GM11168 (cell line): ENCODE measurements around the gene RPRD2.
"Not testable (repeated sequence)": the region's sequence is repeated elsewhere in the genome, so short reads cannot be mapped to it uniquely, and the experiment has no call there.

Source experiments
- in situ Hi-C: fragments of 300-500 bp; cut with MboI; formaldehyde crosslinking; loops from one replicate; pipeline ENCODE4 v1.12.0; 2022; ENCODE audit warnings: low sequenced_read_pairs; ENCODE audit not compliant: unreplicated experiment

The RPRD2 gene

DNA sequence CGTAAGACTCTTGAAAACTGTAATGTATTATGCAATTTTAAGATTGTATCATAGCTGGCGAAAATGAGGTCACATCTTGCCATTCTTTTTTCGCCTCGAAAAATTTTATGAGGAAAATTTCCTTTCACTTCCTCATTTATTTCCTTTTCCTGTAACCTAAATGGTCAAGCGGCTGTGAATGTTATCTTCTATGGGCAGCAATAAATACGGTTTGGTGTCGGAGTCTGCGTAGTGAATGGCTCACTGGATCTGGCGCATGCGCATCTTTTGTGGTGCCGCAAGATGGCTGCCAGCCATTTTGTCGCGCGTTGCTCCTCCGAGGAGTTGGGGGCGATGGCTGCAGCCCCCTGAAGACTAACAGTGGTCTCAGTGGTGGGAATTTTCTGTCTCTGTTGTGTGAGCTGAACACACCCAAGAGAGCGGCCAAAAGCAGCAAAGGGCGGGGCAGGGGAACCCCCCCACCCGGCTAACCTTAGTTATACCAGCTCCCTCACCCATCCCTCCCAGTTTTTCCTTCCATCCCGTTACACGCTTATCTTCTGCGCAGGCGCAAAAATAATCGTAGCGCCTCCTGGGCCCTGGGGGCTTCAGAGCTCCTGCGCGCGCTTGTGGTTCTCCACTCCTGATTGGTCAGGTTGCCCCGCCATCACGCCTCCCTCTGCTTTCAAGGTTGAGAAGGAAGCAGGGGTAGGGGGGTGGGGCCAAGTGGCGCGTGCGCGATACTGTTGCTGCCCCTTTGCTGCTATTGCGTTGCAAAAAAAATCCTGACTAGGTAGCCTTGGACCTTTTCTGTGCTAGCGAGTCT is at the start of gene RPRD2:
Gene RPRD2 (plus strand): TSS at position 722 of the 805 bp plus-strand sequence. CDS start 568 bp downstream, outside the sequence.
- in situ Hi-C loops, result no loop called here

DNA sequence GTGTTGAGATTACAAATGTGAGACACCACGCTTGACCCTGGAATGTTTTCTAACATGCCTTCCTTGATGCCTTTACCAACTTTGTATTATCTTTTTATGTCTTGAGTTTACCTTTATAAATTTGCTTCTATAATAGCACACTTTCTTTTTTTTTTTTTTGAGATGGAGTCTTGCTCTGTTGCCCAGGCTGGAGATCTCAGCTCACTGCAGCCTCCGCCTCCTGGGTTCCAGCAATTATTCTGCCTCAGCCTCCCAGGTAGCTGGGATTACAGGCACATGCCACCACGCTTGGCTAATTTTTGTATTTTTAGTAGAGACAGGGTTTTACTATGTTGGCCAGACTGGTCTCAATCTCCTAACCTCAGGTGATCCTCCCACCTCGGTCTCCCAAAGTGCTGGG is 49.3 kb upstream of the RPRD2 start:
- in situ Hi-C loops, result not testable (repeated sequence)

GRCh38 chr1:150320667-150320978 is 43.3 kb upstream of the RPRD2 start:
- in situ Hi-C loops, result no loop called here

DNA sequence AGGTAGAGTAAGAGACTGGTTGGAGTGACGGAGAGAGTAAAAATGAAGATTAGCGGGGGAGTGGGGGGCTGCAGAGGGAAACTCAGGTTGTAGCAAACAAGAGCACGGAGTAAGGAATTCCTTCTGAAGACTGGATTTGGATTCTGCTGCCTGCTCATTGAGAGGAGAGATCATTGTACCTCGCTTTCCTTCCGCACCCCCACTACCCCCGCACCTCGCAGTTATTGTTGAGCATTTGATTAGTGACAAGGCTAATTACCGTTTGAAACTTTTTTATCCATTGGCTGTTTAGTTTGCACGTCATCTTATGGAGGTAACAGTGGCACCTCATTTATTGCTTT is 42.2 kb upstream of the RPRD2 start:
- in situ Hi-C loops, result no loop called here

DNA sequence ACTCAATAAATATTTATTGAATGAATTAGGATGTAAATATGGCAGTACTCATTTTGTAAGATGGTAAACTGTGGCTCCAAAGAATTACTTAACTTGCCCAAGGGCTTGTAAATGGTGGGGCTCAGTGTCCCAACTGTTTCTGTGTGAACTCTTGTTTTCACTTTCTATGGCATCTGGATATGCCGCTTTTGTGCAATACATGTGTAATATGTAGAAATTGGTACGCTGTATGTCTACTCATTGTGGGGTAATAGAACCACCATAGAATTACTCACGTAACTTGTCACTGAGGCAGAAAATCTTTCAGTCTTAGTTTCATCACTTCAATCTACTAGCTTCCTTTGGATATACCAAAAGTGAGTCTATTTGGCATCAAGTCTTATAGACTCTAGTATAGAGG is 41.6 kb upstream of the RPRD2 start:
- in situ Hi-C loops, result no loop called here

DNA sequence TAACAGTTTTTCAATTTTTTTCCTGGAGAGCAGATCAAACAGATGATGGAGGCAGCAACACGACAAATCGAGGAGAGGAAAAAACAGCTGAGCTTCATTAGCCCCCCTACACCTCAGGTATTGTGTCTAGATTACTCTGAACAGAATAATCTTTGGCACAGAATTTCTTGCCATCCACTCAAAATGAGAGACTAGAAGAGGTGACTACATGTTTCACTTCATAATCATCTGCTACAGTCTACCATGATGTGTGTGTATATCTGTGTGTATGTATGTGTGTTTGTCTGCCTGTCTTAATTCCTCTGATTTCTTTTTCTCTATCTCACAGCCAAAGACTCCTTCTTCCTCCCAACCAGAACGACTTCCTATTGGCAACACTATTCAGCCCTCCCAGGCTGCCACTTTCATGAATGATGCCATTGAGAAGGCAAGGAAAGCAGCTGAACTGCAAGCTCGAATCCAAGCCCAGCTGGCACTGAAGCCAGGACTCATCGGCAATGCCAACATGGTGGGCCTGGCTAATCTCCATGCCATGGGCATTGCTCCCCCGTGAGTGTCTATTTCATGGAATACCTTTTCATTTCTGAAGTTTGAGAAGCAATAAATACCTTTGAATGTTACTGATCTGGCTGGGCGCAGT is 31.2 kb upstream of the RPRD2 start:
- in situ Hi-C loops, result no loop called here

DNA sequence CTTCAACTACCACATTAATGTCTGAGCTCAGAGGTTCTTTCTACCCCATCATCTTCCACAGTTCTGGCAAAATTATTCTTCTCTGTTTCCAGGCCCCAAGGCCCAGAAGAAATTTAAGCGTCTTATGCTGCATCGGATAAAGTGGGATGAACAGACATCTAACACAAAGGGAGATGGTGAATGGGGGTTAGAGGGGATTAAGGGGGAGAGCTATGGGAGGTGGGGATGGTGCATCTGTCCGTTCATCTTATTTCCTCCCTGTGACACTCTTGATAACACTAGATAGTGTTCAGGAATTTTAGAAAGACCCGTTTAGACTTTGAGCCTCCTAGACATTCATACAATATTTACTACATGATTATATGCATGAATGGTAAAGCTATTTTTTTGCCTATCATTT is 17.6 kb upstream of the RPRD2 start:
- in situ Hi-C loops, result no loop called here

- in situ Hi-C loops, result no loop called here
Measured at GRCh38 chr1:150352866-150353265, 11.1 kb upstream of the RPRD2 start.

DNA sequence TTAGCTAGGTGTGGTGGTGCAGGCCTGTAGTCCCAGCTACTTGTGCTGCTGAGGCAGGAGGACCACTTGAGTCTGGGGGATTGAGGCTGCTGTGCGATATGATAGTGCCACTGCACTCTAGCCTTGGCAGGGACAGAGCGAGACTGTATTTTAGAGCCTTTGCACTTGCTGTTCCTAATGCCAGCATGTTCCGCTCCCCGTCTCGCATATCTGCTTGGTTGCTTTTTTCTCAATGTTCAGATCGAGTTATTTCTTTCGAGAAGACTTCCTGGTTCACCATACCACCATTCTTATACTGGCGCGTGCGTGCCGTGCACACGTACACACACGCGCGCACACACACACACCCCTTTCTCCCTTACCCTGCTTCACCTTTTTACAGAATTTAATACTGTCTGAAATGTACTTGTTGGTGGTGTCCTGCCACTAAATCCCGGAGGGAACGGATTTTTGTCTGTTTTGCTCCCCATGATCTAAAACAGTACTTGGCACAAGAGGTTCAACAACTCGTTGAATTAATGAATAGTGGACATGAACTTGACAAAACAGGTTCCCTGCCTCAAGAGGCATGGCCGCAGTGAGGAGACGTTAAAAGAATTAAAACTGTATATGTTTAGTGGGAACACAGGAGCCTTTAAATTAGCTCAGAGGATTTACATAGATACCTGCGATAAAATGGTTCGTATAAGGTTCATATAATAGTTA is 1.1 kb upstream of the RPRD2 start:
- in situ Hi-C loops, result no loop called here

DNA sequence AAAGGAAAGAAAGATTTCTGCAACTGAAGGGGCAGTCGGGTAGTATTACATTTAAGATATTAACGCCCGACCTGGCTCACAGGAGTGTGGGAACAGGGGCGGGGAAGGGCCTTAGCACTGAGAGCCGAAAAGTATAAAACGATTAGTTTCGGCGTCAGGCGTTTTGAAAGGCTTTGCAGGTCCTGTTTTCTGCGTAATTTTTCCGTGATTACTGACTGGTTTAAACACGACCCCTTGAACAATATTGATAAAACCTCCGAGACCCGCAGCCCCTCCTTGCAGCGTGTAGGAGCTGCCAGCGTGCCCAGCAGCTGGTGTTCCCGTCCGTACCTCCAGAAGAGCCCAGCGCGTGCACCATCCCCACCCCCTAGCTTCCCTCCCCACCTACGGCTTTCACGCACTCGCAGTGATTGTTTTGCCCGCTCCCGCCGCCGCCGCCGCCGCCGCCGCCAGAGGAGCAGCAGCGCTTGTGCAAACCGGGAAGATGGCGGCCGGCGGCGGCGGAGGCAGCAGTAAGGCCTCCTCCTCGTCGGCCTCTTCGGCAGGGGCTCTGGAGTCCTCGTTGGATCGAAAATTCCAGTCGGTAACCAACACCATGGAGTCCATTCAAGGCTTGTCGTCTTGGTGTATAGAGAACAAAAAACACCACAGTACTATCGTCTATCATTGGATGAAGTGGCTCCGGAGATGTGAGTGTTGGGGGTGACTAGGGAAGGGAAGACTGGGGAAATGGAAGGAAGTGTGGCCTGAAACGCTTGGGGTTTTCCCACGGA is 470 bp downstream of the RPRD2 start:
- in situ Hi-C loops, result no loop called here

- in situ Hi-C loops, result no loop called here
Measured at GRCh38 chr1:150365941-150366340, 2.0 kb downstream of the RPRD2 start.

GRCh38 chr1:150366416-150367296 is 2.7 kb downstream of the RPRD2 start:
- in situ Hi-C loops, result no loop called here

GRCh38 chr1:150371110-150371509 is 7.2 kb downstream of the RPRD2 start:
- in situ Hi-C loops, result no loop called here

DNA sequence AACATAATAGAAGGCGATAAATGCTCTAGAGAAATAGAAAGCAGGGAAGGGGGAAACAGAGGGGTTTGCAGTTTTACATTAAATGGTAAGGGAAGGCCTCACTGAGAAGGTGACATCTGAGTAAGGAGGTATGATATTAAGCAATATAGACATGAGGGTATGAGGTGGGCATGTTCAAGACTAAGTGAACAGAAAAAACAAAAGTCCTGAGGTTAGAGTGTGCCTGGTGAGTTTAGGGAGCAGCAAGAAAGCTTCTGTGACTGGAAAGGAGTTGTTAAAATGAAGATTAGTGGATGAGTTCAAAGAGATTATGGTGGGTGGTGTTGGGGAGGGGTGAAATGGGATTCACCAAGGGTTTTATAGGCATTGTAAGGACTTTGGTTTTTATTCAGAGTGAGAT is 8.6 kb downstream of the RPRD2 start:
- in situ Hi-C loops, result no loop called here

GRCh38 chr1:150376110-150376509 is 12.2 kb downstream of the RPRD2 start:
- in situ Hi-C loops, result no loop called here

GRCh38 chr1:150383631-150384324 is 19.8 kb downstream of the RPRD2 start:
- in situ Hi-C loops, result no loop called here

DNA sequence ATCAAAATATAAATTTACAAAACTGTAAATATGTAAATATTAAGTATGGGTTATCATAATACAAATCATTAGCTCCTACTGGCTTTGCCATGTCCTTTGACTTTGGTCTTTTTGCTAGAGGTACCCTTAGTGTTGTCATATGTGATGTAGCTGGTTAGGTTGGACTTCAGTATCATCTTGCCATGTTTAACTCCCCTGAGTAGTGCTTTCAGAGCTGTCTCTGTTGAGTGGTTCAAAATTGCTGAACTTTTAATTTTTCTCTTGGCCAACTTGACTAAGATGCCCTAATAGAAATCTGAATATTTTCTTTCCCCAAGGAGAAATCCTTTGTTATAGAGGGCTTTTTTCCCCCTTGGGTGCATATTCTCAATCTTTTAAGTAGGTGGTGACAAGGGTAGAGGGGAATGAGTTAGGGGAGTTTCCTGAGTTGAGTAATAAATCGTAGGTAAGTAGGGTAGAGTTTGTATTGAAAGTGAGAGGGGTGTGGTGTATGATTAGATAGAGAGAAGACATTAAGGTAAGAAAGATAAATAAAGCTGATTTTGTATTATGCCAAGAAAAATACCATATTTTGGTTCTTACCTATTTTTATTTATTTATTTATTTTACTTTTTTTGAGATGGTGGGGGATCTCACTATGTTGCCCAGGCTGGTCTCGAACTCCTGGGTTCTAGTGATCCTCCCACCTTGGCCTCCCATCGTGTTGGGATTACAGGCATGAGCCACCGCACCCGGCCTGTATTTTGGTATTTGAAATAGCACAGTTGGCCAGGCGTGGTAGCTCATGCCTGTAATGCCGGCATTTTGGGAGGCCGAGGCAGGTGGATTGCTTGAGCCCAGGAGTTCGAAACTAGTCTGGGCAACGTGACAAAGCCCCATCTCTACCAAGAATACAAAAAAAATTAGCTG is 21.8 kb downstream of the RPRD2 start:
- in situ Hi-C loops, result no loop called here

- in situ Hi-C loops, result no loop called here
Measured at GRCh38 chr1:150386592-150386991, 22.6 kb downstream of the RPRD2 start.
